Measurements from ENCODE around the gene PPIL1. TPM values are rescaled to one million over a fixed set of nuclear protein-coding genes. Genes with fewer than 3 reads are reported as not detected.

The PPIL1 gene
- total and polyA plus RNA-seq, 2 of the 13 experiments (the other 11 are each of a cell fraction or from before 2014, with no cell fraction given): 74.2 to 144 TPM

- TF ChIP-seq ZHX2 (IDR thresholded peaks at IDR 0.05; ENCODE audit: low read depth) (no peak), ZHX2 (CRISPR knock-in tag; IDR thresholded peaks at IDR 0.05; ENCODE audit: borderline replicate concordance) (no peak), IRF2 (CRISPR knock-in tag; IDR thresholded peaks at IDR 0.05) (0 out of 2 replicates have a peak, but pooled peaks have one; percentile 15), KDM3A (CRISPR knock-in tag; IDR thresholded peaks at IDR 0.05; ENCODE audit: low read depth) (no peak), RAD21 (CRISPR knock-in tag; IDR thresholded peaks at IDR 0.05) (peak; percentile 26; the same call in 1 of the 2 replicates), SIN3B (IDR thresholded peaks at IDR 0.05; ENCODE audit: low read length) (no peak), TFE3 (CRISPR knock-in tag; IDR thresholded peaks at IDR 0.05) (no peak), NCOR1 (IDR thresholded peaks at IDR 0.05; ENCODE audit: borderline replicate concordance, low read length) (no peak), ZNF691 (CRISPR knock-in tag; IDR thresholded peaks at IDR 0.05; ENCODE audit: borderline replicate concordance, low read depth) (no peak), ARID5B (CRISPR knock-in tag; IDR thresholded peaks at IDR 0.05) (peak; percentile 60; the same call in 1 of the 2 replicates), ZNF768 (CRISPR knock-in tag; IDR thresholded peaks at IDR 0.05) (no peak), CTCF (CRISPR knock-in tag; IDR thresholded peaks at IDR 0.05) (peak; percentile 65)
These were observed 39.7 kb upstream of the PPIL1 start (continued) for GRCh38 chr6:36914227-36914794.

Data from HepG2 (cell line).